Stimulated activated CD8-positive, alpha-beta memory T cell treated with anti-CD3 and anti-CD28 coated beads, Interleukin-12 subunit alpha, Interleukin-12 subunit beta, amount 100 ng/mL, for 1 hour (primary cell): Measurements from ENCODE around the gene MKLN1.
"Not testable (repeated sequence)": the region's sequence is repeated elsewhere in the genome, so short reads cannot be mapped to it uniquely, and the experiment has no call there.

Experiments
- DNase-seq: peaks from one replicate; pipeline ENCODE4 v3.0.0-alpha.2; 2020; ENCODE audit warnings: low read depth

Gene MKLN1

GRCh38 chr7:131462715-131463114, 135.0 kb downstream of the MKLN1 start:
- not testable (repeated sequence) for DNase-seq

- DNase-seq, result no peak
Observed at GRCh38 chr7:131466735-131467365, 139.2 kb downstream of the MKLN1 start.

GRCh38 chr7:131467788-131468187, 140.1 kb downstream of the MKLN1 start:
- no peak for DNase-seq

- DNase-seq, result no peak
Observed at GRCh38 chr7:131471250-131472004, 143.8 kb downstream of the MKLN1 start.

GRCh38 chr7:131476740-131477139, 149.1 kb downstream of the MKLN1 start:
- DNase-seq, result no peak

GRCh38 chr7:131480384-131481315, 153.0 kb downstream of the MKLN1 start:
- DNase-seq, result no peak

- no peak for DNase-seq
Observed at GRCh38 chr7:131482800-131483199, 155.1 kb downstream of the MKLN1 start.

- no peak for DNase-seq
Observed at GRCh38 chr7:131483586-131483985, 155.9 kb downstream of the MKLN1 start.

- no peak for DNase-seq
Observed at GRCh38 chr7:131486346-131486745, 158.7 kb downstream of the MKLN1 start.

GRCh38 chr7:131487217-131487616, 159.5 kb downstream of the MKLN1 start:
- DNase-seq, result no peak

- DNase-seq, result no peak
Observed at GRCh38 chr7:131488361-131488760, 160.7 kb downstream of the MKLN1 start.

- no peak for DNase-seq
Observed at GRCh38 chr7:131489196-131489595, 161.5 kb downstream of the MKLN1 start.

GRCh38 chr7:131489881-131490280, 162.2 kb downstream of the MKLN1 start:
- no peak for DNase-seq

GRCh38 chr7:131493081-131493480, 165.4 kb downstream of the MKLN1 start:
- DNase-seq, result no peak

- no peak for DNase-seq
Observed at GRCh38 chr7:131493581-131493980, 165.9 kb downstream of the MKLN1 start.

GRCh38 chr7:131494182-131494581, 166.5 kb downstream of the MKLN1 start:
- no peak for DNase-seq

- no peak for DNase-seq
Observed at GRCh38 chr7:131495669-131496498, 168.2 kb downstream of the MKLN1 start.

- DNase-seq, result no peak
Observed at GRCh38 chr7:131497454-131497853, 169.8 kb downstream of the MKLN1 start.

GRCh38 chr7:131498237-131498885, 170.7 kb downstream of the MKLN1 start:
- no peak for DNase-seq

- DNase-seq, result no peak
Observed at GRCh38 chr7:131499801-131500200, 172.1 kb downstream of the MKLN1 start.

- no peak for DNase-seq
Observed at GRCh38 chr7:131500357-131500756, 172.7 kb downstream of the MKLN1 start.
